GM12872 (cell line): ENCODE measurements around the gene BCO2.

ENCODE experiments used
- CTCF ChIP-seq: IDR thresholded peaks from 3 replicates; pipeline ENCODE4 v1.5.1; 2011; ENCODE audit warnings: low read depth, mild to moderate bottlenecking, low read length, moderate library complexity; ENCODE audit not compliant: insufficient read depth

BCO2 gene

GRCh38 chr11:112212290-112212689 lies 37.0 kb downstream of the BCO2 start:
- TF ChIP-seq CTCF = no peak

GRCh38 chr11:112212710-112213109 lies 37.4 kb downstream of the BCO2 start:
- no peak for TF ChIP-seq CTCF

- no peak for TF ChIP-seq CTCF
These were observed 38.4 kb downstream of the BCO2 start for GRCh38 chr11:112213753-112214152.

- no peak for TF ChIP-seq CTCF
These were observed 40.3 kb downstream of the BCO2 start for GRCh38 chr11:112215621-112216020.

- no peak for TF ChIP-seq CTCF
These were observed 41.3 kb downstream of the BCO2 start for GRCh38 chr11:112216561-112217105.

GRCh38 chr11:112219476-112220232 lies 44.3 kb downstream of the BCO2 start:
- peak; percentile 67 for TF ChIP-seq CTCF

- no peak for TF ChIP-seq CTCF
These were observed 46.0 kb downstream of the BCO2 start for GRCh38 chr11:112221274-112221835.
